ENCODE measurements around the gene GPATCH8. TPM values are rescaled to one million over a fixed set of nuclear protein-coding genes. Genes with fewer than 3 reads are reported as not detected.

Gene GPATCH8
- total RNA-seq, 1 experiment from 2014 or later = 51.5 TPM

DNA sequence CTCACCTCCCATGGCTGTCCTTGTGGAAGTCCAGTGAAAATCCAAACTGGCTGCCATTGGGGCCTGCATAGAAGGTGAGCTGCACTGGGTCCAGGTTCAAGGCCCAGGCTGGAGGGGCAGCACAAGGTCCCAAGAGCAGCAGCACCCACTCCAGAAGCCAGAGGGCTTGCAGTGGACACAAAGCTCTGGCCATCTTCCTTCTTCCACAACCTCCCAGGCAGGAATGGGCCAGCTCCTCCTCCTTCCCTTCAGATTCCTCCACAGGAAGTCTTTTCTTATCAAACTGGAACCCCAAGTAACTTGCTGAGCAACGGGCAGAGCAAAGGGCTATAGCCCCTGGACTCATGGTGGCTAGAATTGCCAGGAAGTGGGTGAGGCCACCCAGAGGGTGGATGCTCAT lies 113.9 kb downstream of the GPATCH8 start, which contains the start of gene ITGA2B:
ITGA2B (minus strand) TSS at position 369 of the 400 bp plus-strand sequence; CDS start at position 193, 176 bp downstream.
- Histone ChIP-seq H3K79me1 (ENCODE audit: insufficient read depth, low read depth, low read length, poor library complexity, severe bottlenecking) (no peaks in the 10 kb centered on the region), H3K23me2 (ENCODE audit: insufficient read length, low read depth, low read length, poor library complexity, severe bottlenecking) (peaks cover 16% of the 10 kb centered on the region), H2AK5ac (ENCODE audit: insufficient read length, low read length) (no peak within 1 kb of the TSS), H3K27ac (ENCODE audit: insufficient read length, low read depth, low read length) (no peak within 1 kb of the TSS), H3K56ac (ENCODE audit: insufficient read length, low read depth, low read length) (no peak within 1 kb of the TSS), H3T11ph (ENCODE audit: low read length) (no peak within 1 kb of the TSS), H3K14ac (ENCODE audit: insufficient read depth, low read length) (no peak within 1 kb of the TSS), H3K4me1 (ENCODE audit: insufficient read depth, low read length) (no peaks in the 10 kb centered on the region), H4K91ac (ENCODE audit: insufficient read length, low read depth, low read length) (no peak within 1 kb of the TSS), H2BK20ac (ENCODE audit: low read depth, low read length, poor library complexity, severe bottlenecking) (no peak within 1 kb of the TSS), H2BK12ac (ENCODE audit: insufficient read length, low read depth, low read length) (no peak within 1 kb of the TSS), H2BK5ac (ENCODE audit: insufficient read length, low read length) (no peak within 1 kb of the TSS), H3K4ac (ENCODE audit: low read depth, low read length) (no peak within 1 kb of the TSS), H3K4me2 (ENCODE audit: insufficient read depth, insufficient read length, low read length) (no peak within 1 kb of the TSS), H3K9me3 (ENCODE audit: control insufficient read depth, low read depth, low read length) (no peaks in the 10 kb centered on the region), H2BK15ac (ENCODE audit: low read depth, low read length) (no peak within 1 kb of the TSS), H3K9ac (ENCODE audit: extremely low read depth, insufficient read length, low read length) (no peak within 1 kb of the TSS), H3K23ac (ENCODE audit: insufficient read length, low read depth, low read length) (no peak within 1 kb of the TSS), H4K20me1 (ENCODE audit: control insufficient read depth, insufficient read depth, insufficient read length) (no peaks in the 10 kb centered on the region), H4K8ac (replicated peaks; ENCODE audit: insufficient read length, low read depth, low read length) (no peak within 1 kb of the TSS), H3K18ac (ENCODE audit: insufficient read length, low read depth, low read length) (no peak within 1 kb of the TSS), H2AFZ (ENCODE audit: low read length) (no peak within 1 kb of the TSS), H3K27me3 (ENCODE audit: insufficient read depth, low read length) (peaks cover 3% of the 10 kb centered on the region; the same call in 1 of the 2 replicates), H2BK120ac (ENCODE audit: low read depth, low read length, poor library complexity, severe bottlenecking) (no peak within 1 kb of the TSS), H3K79me2 (ENCODE audit: insufficient read depth, low read length) (no peaks in the 10 kb centered on the region), H4K5ac (ENCODE audit: insufficient read length, low read depth, low read length) (no peak within 1 kb of the TSS)
- TF ChIP-seq, protein P1, sequence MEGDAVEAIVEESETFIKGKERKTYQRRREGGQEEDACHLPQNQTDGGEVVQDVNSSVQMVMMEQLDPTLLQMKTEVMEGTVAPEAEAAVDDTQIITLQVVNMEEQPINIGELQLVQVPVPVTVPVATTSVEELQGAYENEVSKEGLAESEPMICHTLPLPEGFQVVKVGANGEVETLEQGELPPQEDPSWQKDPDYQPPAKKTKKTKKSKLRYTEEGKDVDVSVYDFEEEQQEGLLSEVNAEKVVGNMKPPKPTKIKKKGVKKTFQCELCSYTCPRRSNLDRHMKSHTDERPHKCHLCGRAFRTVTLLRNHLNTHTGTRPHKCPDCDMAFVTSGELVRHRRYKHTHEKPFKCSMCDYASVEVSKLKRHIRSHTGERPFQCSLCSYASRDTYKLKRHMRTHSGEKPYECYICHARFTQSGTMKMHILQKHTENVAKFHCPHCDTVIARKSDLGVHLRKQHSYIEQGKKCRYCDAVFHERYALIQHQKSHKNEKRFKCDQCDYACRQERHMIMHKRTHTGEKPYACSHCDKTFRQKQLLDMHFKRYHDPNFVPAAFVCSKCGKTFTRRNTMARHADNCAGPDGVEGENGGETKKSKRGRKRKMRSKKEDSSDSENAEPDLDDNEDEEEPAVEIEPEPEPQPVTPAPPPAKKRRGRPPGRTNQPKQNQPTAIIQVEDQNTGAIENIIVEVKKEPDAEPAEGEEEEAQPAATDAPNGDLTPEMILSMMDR (conservative IDR thresholded peaks at IDR 0.05) = no peak
- peaks cover 11 to 13% of the 10 kb centered on the region in 2 experiments for H3K4me1 Mint-ChIP-seq
- WGBS (ENCODE audit: extremely low coverage, insufficient read length, low lambda C conversion rate) = no CpG with 5 or more reads among the region's 1 CpG
- H3K4me3 Mint-ChIP-seq = no peak within 1 kb of the TSS
- peaks cover 28% of the 10 kb centered on the region for H3K27me3 Mint-ChIP-seq (ENCODE audit: low read depth)
- no peak for DNase-seq
- H3K27ac Mint-ChIP-seq = no peak within 1 kb of the TSS; a peak in 1 of 7 replicates
- no peaks in the 10 kb centered on the region for H3K36me3 Mint-ChIP-seq (ENCODE audit: insufficient read depth in 1 of 3, low read depth in 3 of 3)
- no peaks in the 10 kb centered on the region for H3K9me3 Mint-ChIP-seq
